Adrenal gland (tissue), 5 donors: ENCODE results near the gene KIRREL2.

ENCODE experiments used
- POLR2A ChIP-seq, 2 donors: fragments of 450-650 bp; IDR thresholded peaks; one replicate each; pipeline ENCODE4 v1.6.1; 2017; ENCODE audit warnings: antibody characterized with exemption in 2 of 2, mild to moderate bottlenecking in 2 of 2, moderate library complexity in 1 of 2
- TF ChIP-seq, protein P1 (sequence below), 6 experiments: fragments of 450-650 bp in 4 of 6; fragments of 200-600 bp in 2 of 6; sonication (generic) in 1 of 6; IDR thresholded peaks; 1 replicate in 5 of 6; 2 replicates in 1 of 6; pipeline versions ENCODE4 v1.5.1 to v1.8.0; 2016 to 2021; ENCODE audit warnings: antibody characterized with exemption in 6 of 6, mild to moderate bottlenecking in 2 of 6, moderate library complexity in 1 of 6
- donor health status: DM: no; HTN: no; CAD: no.

DNA sequence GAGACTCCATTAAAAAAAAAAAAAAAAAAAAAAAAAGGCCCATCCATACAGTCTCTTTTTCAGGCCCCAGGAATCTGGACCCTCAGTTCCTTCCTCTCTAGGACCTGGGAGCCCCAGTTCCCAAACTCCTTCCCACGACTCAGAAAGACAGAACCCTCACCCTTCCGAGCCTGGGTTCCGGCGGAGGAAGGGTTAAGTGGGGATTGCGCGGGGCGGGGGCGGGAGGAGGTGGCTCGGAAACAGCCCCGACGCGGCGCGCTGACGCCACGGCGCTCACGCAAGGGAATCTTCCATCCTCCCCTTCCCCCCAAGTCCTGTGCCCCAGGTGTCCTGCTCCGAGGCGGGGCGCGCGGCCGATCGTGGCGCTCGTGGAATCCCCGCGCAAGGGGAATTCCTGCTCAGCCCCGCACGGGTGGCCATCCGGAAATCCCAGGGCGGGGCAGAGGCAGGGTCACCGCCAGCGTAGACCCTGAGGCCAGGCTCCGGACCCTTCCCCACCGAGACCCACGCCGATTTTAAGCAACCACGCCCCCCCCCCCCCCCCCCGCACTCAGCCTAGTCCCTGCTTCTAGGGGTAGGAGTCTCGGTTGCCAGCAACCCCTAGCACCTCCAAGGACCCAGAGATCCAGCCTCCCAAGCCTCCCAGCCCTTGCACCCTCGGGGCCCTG, 43.0 kb downstream of the KIRREL2 start:
- TF ChIP-seq, protein P1, sequence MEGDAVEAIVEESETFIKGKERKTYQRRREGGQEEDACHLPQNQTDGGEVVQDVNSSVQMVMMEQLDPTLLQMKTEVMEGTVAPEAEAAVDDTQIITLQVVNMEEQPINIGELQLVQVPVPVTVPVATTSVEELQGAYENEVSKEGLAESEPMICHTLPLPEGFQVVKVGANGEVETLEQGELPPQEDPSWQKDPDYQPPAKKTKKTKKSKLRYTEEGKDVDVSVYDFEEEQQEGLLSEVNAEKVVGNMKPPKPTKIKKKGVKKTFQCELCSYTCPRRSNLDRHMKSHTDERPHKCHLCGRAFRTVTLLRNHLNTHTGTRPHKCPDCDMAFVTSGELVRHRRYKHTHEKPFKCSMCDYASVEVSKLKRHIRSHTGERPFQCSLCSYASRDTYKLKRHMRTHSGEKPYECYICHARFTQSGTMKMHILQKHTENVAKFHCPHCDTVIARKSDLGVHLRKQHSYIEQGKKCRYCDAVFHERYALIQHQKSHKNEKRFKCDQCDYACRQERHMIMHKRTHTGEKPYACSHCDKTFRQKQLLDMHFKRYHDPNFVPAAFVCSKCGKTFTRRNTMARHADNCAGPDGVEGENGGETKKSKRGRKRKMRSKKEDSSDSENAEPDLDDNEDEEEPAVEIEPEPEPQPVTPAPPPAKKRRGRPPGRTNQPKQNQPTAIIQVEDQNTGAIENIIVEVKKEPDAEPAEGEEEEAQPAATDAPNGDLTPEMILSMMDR (IDR thresholded peaks at IDR 0.05) = no peak
- peak in 1 of 2 donors; percentile 34 for TF ChIP-seq POLR2A (IDR thresholded peaks at IDR 0.05)
